NCI-H2227 (cell line): ENCODE measurements around the gene CYREN.
"Not testable (repeated sequence)": the region's sequence is repeated elsewhere in the genome, so short reads cannot be mapped to it uniquely, and the experiment has no call there.

Source experiments
- DNase-seq: peaks from one replicate; lab custom pipeline; 2025; ENCODE audit not compliant: unreplicated experiment; lab: John Stamatoyannopoulos, UW

Gene CYREN

GRCh38 chr7:135160858-135161653 is 9.5 kb downstream of the CYREN start:
- DNase-seq: no peak

GRCh38 chr7:135160098-135160857 is 10.2 kb downstream of the CYREN start:
- DNase-seq: no peak

- DNase-seq: no peak
Measured at GRCh38 chr7:135159359-135160085, 11.0 kb downstream of the CYREN start.

- DNase-seq: no peak
Measured at GRCh38 chr7:135158874-135159273, 11.6 kb downstream of the CYREN start.

- DNase-seq: no peak
Measured at GRCh38 chr7:135158141-135158655, 12.3 kb downstream of the CYREN start.

GRCh38 chr7:135156290-135156689 is 14.2 kb downstream of the CYREN start:
- DNase-seq: no peak

GRCh38 chr7:135154734-135155133 is 15.8 kb downstream of the CYREN start:
- no peak for DNase-seq

GRCh38 chr7:135152442-135152841 is 18.1 kb downstream of the CYREN start:
- DNase-seq: no peak

- DNase-seq: no peak
Measured at GRCh38 chr7:135151533-135151932, 19.0 kb downstream of the CYREN start.

- no peak for DNase-seq
Measured at GRCh38 chr7:135151132-135151531, 19.4 kb downstream of the CYREN start.

GRCh38 chr7:135150072-135150782 is 20.3 kb downstream of the CYREN start:
- DNase-seq: no peak

- no peak for DNase-seq
Measured at GRCh38 chr7:135147899-135148721, 22.4 kb downstream of the CYREN start, which contains the start of gene TMEM140. TSS of gene TMEM140 (plus strand) at chr7:135148072. CDS start at chr7:135164442, 16,370 bp downstream.

- no peak for DNase-seq
Measured at GRCh38 chr7:135147341-135147898, 23.1 kb downstream of the CYREN start.

GRCh38 chr7:135143885-135144668 is 26.4 kb downstream of the CYREN start:
- no peak for DNase-seq

- DNase-seq: no peak
Measured at GRCh38 chr7:135129579-135129978, 40.9 kb downstream of the CYREN start.

- no peak for DNase-seq
Measured at GRCh38 chr7:135128931-135129330, 41.6 kb downstream of the CYREN start.

- DNase-seq: not testable (repeated sequence)
Measured at GRCh38 chr7:135124631-135125030, 45.9 kb downstream of the CYREN start.

GRCh38 chr7:135121868-135122267 is 48.6 kb downstream of the CYREN start:
- no peak for DNase-seq

GRCh38 chr7:135117096-135117495 is 53.4 kb downstream of the CYREN start:
- DNase-seq: no peak
